ENCODE data around the gene CLIP1. TPM values are rescaled to one million over a fixed set of nuclear protein-coding genes. Genes with fewer than 3 reads are reported as not detected.
A peak's percentile ranks its signal among the peaks of the same experiment; 100 is the strongest.

CLIP1 gene
- total RNA-seq, 1 donor from 2014 or later, result 102 TPM

DNA sequence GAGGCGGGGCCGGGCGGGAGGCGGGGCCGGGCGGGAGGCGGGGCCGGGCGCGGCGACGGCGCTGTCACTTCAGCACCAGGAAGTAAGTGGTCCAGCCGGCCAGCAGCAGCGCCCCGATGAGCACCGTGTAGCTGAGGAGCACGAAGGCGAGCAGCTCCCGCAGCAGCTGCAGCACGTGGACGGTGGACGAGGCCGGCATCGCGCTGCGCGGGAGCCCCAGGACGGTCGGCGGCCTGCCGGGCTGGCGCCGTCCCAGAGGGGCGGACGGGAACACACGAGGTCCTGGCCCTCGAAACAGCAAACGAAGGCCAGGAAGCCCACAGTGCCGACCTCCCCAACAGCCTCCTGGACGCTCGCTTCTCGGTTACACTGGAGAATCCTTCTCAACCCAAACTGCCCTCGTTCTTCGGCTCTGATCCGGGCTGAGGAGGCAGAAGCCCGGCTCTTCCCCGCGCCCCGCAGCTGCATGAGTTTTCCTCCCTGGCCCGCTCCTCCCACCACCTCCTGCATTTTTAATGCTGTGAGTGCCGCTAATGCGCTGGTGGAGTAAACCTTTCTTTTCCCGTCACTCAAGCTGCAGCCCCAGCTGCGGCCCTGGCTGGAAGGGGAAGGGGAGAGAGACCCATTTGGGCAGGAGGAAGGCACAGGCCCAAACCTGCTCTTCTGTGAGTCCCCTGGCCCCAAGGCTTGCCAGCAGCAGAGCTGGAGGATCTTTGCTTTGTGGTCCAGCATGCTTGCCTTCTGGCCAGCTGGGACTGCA lies 195.9 kb downstream of the CLIP1 start:
- Histone ChIP-seq H3K27ac (replicated peaks) (peak overlapping the region; percentile 51), H3K27me3 (ENCODE audit: low read depth) (no peaks in the 10 kb centered on the region), H3K4me1 (peaks cover 41% of the 10 kb centered on the region), H3K9me3 (replicated peaks) (no peaks in the 10 kb centered on the region), H3K36me3 (peaks cover 40% of the 10 kb centered on the region), H3K4me3 (peak overlapping the region; percentile 79)
- intact Hi-C loops (cut with micrococcal nuclease), result no loop called here
- DNase-seq, result no peak
- TF ChIP-seq, protein P1, sequence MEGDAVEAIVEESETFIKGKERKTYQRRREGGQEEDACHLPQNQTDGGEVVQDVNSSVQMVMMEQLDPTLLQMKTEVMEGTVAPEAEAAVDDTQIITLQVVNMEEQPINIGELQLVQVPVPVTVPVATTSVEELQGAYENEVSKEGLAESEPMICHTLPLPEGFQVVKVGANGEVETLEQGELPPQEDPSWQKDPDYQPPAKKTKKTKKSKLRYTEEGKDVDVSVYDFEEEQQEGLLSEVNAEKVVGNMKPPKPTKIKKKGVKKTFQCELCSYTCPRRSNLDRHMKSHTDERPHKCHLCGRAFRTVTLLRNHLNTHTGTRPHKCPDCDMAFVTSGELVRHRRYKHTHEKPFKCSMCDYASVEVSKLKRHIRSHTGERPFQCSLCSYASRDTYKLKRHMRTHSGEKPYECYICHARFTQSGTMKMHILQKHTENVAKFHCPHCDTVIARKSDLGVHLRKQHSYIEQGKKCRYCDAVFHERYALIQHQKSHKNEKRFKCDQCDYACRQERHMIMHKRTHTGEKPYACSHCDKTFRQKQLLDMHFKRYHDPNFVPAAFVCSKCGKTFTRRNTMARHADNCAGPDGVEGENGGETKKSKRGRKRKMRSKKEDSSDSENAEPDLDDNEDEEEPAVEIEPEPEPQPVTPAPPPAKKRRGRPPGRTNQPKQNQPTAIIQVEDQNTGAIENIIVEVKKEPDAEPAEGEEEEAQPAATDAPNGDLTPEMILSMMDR (IDR thresholded peaks at IDR 0.05; ENCODE audit: borderline replicate concordance), result no peak

DNA sequence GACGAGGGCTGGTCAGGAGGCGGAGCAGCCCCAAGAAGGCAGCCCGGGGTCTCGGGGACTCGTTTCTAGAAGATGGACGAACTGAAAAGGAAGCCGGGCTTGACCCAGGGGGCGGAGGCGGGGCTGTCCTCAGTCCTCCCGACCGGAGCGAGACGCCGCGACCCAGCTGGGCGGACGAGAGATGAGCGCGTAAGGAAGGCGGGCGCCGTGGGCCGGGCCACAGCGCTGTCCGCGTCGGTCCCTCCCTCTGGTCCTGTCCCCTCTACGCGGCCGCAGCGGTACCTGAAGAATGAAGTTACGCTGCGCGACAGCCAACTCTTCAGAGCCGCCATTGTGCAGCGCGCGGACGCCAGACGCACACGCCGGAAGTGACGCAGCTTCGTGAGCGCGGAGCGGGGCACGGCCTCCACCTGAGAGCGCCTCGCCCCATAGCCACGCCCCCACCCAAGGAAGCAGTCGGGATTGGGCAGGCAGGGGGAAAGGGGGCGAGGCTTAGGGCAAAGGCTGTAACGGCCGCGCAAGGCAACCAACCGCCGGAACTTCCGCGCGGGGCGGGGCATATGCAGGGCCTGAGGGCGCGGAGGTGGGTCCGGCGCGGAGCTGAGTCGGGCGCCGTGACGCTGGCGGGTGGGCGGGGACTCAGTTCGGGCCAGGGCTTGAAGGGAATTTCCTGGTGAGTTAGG lies 196.6 kb downstream of the CLIP1 start, which contains the start of gene DIABLO:
Gene DIABLO (minus strand): TSS at position 370 of the 683 bp plus-strand sequence. CDS start 38 bp downstream, at position 332.
- Histone ChIP-seq H3K36me3 (peaks cover 40% of the 10 kb centered on the region), H3K27ac (replicated peaks) (peak within 1 kb of the TSS; percentile 92), H3K4me1 (peaks cover 41% of the 10 kb centered on the region), H3K4me3 (peak within 1 kb of the TSS; percentile 79), H3K27me3 (ENCODE audit: low read depth) (no peaks in the 10 kb centered on the region), H3K9me3 (replicated peaks) (no peaks in the 10 kb centered on the region)
- TF ChIP-seq, protein P1 (IDR thresholded peaks at IDR 0.05; ENCODE audit: borderline replicate concordance), result no peak
- intact Hi-C loops (cut with micrococcal nuclease), result no loop called here
- peak; percentile 100 for DNase-seq

Other genes with a start within 250 kb of the CLIP1 start
- gene IL31, start 248.4 kb downstream of the CLIP1 start, total RNA-seq, result not detected
- gene LRRC43, start 239.5 kb downstream of the CLIP1 start, total RNA-seq, result 0.74 TPM
- gene B3GNT4, start 219.0 kb downstream of the CLIP1 start, total RNA-seq, result not detected
- 29.7 TPM for gene DIABLO, start 196.6 kb downstream of the CLIP1 start, total RNA-seq
- 11.4 TPM for gene VPS33A, start 156.2 kb downstream of the CLIP1 start, total RNA-seq
- 8.4 TPM for gene ZCCHC8, start 78.3 kb upstream of the CLIP1 start, total RNA-seq
- gene RSRC2, start 104.3 kb upstream of the CLIP1 start, total RNA-seq, result 35.8 TPM
- 1.4 TPM for gene KNTC1, start 104.6 kb upstream of the CLIP1 start, total RNA-seq

All from left ventricle myocardium inferior (tissue), 1 donor.